Measurements from ENCODE around the gene SSRP1.

DNA sequence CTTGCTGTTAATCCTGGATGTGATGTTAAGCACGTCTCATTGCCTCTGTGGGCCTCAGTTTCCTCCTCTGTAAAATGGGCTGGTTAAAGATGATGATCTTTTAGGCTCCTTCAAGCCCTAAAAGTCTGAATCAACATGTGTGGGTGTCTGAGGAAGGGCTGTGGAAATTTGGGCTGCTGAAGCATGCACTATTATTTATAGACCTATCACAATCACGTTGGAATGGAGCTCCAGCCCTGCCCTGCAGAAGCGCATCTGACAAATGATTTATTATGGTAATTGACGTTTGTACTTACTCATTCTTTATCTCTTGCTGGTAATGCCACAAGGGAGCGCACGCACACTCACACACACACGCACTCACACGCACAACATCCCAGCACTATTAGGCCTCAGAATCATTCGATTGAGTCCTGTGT, 22.9 kb upstream of the SSRP1 start:
- no peak for TF ChIP-seq POLR2A (IDR thresholded peaks at IDR 0.05)
- TF ChIP-seq, protein P1, sequence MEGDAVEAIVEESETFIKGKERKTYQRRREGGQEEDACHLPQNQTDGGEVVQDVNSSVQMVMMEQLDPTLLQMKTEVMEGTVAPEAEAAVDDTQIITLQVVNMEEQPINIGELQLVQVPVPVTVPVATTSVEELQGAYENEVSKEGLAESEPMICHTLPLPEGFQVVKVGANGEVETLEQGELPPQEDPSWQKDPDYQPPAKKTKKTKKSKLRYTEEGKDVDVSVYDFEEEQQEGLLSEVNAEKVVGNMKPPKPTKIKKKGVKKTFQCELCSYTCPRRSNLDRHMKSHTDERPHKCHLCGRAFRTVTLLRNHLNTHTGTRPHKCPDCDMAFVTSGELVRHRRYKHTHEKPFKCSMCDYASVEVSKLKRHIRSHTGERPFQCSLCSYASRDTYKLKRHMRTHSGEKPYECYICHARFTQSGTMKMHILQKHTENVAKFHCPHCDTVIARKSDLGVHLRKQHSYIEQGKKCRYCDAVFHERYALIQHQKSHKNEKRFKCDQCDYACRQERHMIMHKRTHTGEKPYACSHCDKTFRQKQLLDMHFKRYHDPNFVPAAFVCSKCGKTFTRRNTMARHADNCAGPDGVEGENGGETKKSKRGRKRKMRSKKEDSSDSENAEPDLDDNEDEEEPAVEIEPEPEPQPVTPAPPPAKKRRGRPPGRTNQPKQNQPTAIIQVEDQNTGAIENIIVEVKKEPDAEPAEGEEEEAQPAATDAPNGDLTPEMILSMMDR (IDR thresholded peaks at IDR 0.05 in 4 of 5, conservative IDR thresholded peaks at IDR 0.05 in 1 of 5), result no peak

Data from gastrocnemius medialis (tissue), 4 donors.